HG02970 (cell line): Measurements from ENCODE around the gene SLC25A39.
"Not testable (repeated sequence)": the region's sequence is repeated elsewhere in the genome, so short reads cannot be mapped to it uniquely, and the experiment has no call there.

Source experiments
- ATAC-seq: cut with Tn5 transposase; IDR thresholded peaks from one replicate; pipeline ENCODE4 v1.9.1; 2021; ENCODE audit warnings: mild to moderate bottlenecking, moderate library complexity, moderate number of reproducible peaks; ENCODE audit not compliant: unreplicated experiment, low FRiP score

Gene SLC25A39

DNA sequence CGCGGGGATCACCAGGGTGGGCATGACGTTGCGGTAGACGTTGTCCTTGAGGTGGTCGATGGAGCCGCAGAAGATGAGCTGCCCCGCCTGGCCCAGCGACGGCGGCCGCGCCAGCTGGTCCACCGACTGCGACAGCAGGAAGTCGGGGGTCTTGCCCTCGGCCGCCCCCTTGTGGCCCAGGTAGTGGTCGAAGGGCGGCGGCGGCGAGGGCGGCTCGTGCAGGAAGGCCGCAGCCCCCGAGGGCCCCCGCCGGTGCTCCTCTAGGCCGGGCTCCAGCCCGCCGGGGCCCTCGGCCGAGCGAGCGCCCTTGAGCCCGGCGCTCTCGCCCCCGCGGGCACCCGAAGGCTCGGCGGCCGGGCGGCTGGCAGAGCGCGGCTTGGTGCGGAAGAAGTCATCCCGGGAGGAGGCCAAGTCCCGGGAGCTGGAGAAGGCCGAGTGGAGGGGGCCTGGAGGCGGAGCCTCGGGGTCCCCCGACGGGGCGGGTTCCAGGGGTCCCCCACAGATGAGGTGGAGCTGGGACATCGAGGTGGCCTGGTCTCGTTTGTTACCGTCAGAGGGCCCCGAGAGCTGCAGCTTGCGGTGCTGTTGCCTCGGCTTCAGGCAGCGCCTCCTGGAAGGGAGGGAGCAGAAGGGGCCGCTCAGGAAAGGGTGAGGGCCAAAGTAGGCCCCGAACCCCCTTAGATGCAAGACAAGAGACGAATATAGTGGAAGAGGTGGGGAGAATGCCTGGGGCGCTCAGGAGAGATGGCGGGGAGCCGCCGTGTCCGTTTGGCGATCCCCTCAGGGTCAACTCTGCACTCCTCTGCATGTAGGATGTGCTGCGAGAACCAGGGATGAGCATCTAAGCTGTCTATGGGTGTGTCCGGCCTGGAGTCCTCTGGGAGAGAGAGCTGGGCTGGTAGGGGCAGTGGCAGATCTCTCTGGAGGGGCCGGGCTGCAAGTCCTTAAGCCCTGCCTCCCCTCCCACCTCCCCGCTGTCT is 30.2 kb upstream of the SLC25A39 start:
- no peak for ATAC-seq

GRCh38 chr17:44353672-44354331 is 29.2 kb upstream of the SLC25A39 start:
- no peak for ATAC-seq

DNA sequence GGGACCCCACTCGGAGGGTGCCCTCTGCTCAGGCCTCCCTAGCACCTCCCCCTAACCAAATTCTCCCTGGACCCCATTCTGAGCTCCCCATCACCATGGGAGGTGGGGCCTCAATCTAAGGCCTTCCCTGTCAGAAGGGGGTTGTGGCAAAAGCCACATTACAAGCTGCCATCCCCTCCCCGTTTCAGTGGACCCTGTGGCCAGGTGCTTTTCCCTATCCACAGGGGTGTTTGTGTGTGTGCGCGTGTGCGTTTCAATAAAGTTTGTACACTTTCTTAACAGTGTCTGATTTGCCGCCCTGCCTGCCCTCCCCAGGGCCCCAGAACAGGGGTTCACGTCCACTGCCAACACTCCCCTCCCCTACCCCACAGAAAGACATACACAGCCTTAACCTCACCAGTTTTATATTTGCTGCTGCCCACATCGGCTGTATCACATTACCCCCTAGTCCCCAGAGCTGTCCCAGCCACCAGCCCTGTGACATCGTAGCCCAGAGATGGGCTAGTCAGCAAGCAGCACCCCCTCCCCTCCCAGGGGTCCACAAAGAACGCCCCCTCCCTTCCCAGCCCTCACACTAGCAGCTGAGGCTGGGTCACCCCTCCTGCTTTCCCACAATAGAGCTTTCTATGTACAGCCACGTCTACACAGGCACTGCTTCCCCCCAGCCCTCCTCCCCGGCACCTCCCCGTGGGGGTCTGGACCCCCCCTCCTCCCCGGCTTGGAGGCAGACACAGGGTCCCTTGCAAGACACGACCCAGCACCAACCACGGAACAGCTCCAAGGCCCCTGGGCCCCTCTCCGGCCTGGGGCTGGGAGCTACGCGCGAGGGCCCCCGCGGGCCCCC is 28.4 kb upstream of the SLC25A39 start:
- ATAC-seq: no peak

- ATAC-seq: no peak
These were observed 27.6 kb upstream of the SLC25A39 start for GRCh38 chr17:44351961-44352827.

DNA sequence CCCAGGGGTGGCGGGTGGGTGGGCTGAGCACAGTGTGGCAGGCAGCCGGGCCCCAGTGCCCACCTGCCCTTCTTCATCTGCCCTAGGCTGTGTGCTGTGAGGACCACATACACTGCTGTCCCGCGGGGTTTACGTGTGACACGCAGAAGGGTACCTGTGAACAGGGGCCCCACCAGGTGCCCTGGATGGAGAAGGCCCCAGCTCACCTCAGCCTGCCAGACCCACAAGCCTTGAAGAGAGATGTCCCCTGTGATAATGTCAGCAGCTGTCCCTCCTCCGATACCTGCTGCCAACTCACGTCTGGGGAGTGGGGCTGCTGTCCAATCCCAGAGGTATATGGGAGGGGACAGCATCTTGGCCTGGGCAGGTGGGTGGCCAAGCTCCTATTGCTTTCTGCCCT is 26.8 kb upstream of the SLC25A39 start:
- no peak for ATAC-seq

DNA sequence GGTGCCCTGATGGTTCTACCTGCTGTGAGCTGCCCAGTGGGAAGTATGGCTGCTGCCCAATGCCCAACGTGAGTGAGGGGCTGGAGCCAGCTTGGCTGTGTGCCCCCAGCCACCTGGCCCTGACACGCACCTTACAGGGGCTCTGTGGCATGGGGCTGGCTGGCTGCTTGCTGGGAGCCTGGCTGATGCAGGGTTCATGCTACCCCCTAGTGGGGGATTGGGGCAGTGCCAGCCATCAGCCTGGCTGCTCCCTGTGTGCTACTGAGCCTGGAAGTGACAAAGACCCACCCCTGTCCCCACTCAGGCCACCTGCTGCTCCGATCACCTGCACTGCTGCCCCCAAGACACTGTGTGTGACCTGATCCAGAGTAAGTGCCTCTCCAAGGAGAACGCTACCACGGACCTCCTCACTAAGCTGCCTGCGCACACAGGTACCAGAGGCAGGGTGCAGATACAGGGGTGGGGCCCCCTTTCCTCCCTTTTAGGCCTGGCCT is 26.2 kb upstream of the SLC25A39 start:
- ATAC-seq: no peak

DNA sequence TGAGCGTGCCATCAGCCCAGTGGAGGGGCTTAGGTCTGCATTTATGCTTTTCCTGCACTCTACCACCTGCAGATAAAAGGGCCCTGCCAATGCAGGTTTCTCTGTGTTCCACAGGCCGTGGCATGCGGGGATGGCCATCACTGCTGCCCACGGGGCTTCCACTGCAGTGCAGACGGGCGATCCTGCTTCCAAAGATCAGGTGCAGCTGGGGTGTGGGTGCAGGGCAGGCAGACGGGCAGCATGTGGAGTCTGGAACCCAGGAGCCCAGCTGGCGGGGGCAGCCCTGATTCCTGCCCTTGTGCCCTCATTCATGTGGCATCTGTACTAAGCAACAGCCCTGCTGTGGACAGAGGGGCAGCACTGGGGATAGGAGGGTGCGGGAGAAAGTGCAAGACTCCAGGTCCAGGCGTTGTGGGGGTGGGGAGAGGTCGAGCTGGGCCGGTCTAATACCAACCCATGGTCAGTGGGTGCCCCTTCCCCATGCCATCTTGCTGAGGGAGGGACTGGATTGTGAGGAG is 25.0 kb upstream of the SLC25A39 start:
- ATAC-seq: no peak

DNA sequence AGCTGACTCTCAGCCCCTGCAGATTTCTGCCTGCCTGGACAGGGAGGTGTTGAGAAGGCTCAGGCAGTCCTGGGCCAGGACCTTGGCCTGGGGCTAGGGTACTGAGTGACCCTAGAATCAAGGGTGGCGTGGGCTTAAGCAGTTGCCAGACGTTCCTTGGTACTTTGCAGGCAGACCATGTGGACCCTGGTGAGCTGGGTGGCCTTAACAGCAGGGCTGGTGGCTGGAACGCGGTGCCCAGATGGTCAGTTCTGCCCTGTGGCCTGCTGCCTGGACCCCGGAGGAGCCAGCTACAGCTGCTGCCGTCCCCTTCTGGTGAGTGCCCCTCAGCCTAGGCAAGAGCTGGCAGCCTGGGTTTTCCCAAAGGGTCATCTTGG is 24.4 kb upstream of the SLC25A39 start:
- no peak for ATAC-seq

- peak; percentile 35 for ATAC-seq
These were observed 23.8 kb upstream of the SLC25A39 start for GRCh38 chr17:44348234-44348987.

DNA sequence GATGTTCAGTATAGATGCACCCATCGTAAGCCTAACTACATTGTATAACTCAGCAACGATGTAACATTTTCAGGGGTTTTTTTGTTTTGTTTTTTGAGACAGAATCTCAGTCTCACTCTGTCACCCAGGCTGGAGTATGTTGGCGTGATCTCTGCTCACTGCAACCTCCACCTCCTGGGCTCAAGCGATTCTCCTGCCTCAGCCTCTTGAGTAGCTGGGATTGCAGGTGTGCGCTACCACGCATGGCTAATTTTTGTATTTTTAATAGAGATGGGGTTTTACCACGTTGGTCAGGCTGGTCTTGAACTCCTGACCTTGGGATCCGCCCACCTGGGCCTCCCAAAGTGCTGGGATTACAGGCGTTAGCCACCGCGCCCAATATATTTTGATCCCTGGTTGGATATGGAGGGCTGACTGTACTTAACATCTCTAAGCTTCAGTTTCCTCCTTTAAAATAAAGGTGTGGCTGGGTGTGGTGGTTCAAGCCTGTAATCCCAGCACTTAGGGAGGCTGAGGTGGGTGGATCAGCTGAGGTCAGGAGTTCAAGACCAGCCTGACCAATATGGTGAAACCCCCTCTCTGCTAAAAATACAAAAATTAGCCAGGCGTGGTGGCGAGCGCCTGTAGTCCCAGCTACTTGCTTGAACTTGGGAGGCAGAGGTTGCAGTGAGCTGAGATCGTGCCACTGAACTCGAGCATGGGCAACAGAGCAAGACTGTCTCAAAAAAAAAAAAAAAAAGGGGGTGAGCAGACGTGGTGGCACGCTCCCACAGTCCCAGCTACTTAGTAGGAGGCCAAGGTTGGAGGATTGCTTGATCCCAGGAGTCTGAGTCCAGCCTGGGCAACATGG is 22.8 kb upstream of the SLC25A39 start:
- not testable (repeated sequence) for ATAC-seq

- no peak for ATAC-seq
These were observed 21.6 kb upstream of the SLC25A39 start for GRCh38 chr17:44346064-44346844.

DNA sequence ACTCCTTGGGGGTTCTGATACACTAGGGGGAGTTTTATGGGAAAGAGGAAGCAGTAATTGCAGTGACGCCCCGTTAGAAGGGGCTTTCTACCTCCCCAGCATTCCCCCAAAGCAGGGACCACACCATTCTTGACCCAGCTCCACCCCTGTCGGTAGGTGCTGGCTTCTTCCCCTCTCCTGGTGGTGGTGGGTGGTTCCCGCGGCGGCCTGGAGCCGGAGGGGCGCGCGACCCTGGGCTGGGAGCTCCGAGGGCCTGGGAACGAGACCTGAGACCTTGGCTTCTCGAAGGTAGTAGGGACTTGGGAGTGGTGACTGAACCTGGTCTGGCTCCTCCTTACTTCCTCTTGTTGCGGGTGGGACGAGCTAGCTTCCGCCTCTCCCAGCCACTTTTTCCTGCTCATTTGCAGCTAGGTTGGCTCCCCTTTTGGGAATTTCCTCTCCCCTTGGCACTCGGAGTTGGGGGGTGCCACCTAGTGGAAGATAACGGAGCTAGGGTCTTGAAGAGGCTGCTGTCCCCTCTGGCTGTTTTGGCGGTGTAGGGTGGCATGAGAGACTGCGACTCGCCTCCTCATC is 20.9 kb upstream of the SLC25A39 start:
- ATAC-seq: no peak

- peak; percentile 56 for ATAC-seq
These were observed 20.4 kb upstream of the SLC25A39 start, which contains the start of gene GRN for GRCh38 chr17:44344939-44345453. TSS of gene GRN (plus strand) at chr17:44345302. CDS start at chr17:44349165, 3,863 bp downstream.

DNA sequence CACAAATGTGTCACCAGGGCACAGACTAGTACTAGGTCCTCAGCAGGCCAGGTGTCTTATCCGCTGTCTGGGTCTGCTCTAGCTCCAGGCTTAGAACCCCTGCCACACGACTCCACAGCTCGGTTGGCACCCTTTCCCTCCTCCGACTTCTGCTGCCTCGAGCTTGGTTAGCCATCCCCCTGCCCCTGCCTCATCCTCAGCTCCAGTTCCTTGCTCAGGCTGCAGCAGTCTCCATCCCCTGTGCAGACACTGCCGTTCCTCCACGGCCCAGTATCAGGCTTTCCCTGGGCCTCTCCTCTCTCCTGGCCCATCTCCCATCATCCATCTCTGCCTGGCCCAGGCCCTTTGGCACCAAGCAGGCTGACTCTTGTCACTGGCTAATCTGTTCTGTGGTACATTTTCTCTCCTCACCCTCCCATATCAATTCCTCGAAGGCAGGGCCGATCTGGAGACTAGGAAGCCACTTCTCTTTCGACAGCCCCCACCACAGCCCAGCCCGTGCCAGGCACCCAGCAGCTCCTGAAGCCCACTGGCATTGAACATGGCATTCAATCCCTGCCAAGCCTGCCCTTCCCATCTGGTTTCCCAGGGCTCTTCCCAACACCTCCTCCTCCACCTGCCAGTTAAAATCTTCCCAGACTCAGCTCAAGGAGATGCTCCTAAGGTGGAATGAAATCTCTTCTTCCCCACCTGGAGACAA is 19.0 kb upstream of the SLC25A39 start:
- no peak for ATAC-seq

DNA sequence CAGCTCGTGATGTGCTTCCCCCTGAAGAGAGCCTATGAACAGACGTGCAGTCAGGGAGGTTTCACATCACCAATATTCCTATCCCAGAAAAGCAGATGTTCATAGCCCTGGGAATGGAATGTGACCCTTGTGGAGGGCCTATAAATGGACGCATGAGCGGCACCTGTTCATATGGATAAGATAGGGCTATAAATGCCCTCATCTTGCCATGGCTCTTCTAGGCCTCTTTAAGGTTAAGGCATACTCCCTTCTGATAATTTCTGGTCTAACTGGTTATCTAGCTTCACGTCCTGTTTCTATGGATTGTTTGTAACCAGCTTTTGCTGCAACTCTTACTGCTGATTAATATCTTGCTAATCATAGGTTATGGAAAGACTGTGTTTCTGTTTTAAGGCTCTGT is 15.9 kb upstream of the SLC25A39 start:
- ATAC-seq: not testable (repeated sequence)

- ATAC-seq: no peak
These were observed 14.1 kb upstream of the SLC25A39 start for GRCh38 chr17:44338702-44339101.
